BE2C (cell line): ENCODE measurements around the gene TTLL6.

Experiments
- DNase-seq: peaks from one replicate; pipeline ENCODE4 v3.0.0-alpha.2; 2020
- H3K27me3 ChIP-seq: fragments of 250-450 bp; sonication (Bioruptor Pico); 2 replicates; pipeline ENCODE4 v1.5.1; 2020; ENCODE audit warnings: mild to moderate bottlenecking
- H3K36me3 ChIP-seq: fragments of 250-450 bp; sonication (Bioruptor Pico); 2 replicates; pipeline ENCODE4 v1.5.1; 2020; ENCODE audit warnings: mild to moderate bottlenecking
- H3K4me1 ChIP-seq: fragments of 250-450 bp; sonication (Bioruptor Pico); 2 replicates; pipeline ENCODE4 v1.5.1; 2020
- H3K4me3 ChIP-seq: 2 replicates; pipeline ENCODE4 v1.5.1; 2011; ENCODE audit warnings: low read depth, low read length
- H3K9me3 ChIP-seq: fragments of 250-450 bp; sonication (Bioruptor Pico); 2 replicates; pipeline ENCODE4 v1.5.1; 2020
- CTCF ChIP-seq: IDR thresholded peaks from 2 replicates; pipeline ENCODE4 v1.5.1; 2012; ENCODE audit warnings: mild to moderate bottlenecking, low read depth, low read length

The TTLL6 gene

GRCh38 chr17:48738803-48739526, 78.1 kb downstream of the TTLL6 start:
- Histone ChIP-seq H3K36me3 (no peaks in the 10 kb centered on the region), H3K4me3 (no peak overlapping the region), H3K4me1 (no peaks in the 10 kb centered on the region), H3K9me3 (no peaks in the 10 kb centered on the region), H3K27me3 (peaks cover 97% of the 10 kb centered on the region)
- TF ChIP-seq CTCF, result no peak
- no peak for DNase-seq

- no peaks in the 10 kb centered on the region for H3K4me1 ChIP-seq
- no peaks in the 10 kb centered on the region for H3K9me3 ChIP-seq
- no peak overlapping the region for H3K4me3 ChIP-seq
- no peak for TF ChIP-seq CTCF
- no peaks in the 10 kb centered on the region for H3K36me3 ChIP-seq
- peaks cover 97% of the 10 kb centered on the region for H3K27me3 ChIP-seq
- no peak for DNase-seq
These were observed 78.6 kb downstream of the TTLL6 start for GRCh38 chr17:48738424-48738802.

- Histone ChIP-seq H3K36me3 (no peaks in the 10 kb centered on the region), H3K4me3 (no peak overlapping the region), H3K4me1 (no peaks in the 10 kb centered on the region), H3K27me3 (peaks cover 97% of the 10 kb centered on the region), H3K9me3 (no peaks in the 10 kb centered on the region)
- no peak for TF ChIP-seq CTCF
- DNase-seq, result no peak
These were observed 79.5 kb downstream of the TTLL6 start for GRCh38 chr17:48737330-48738043.

- Histone ChIP-seq H3K4me3 (no peak overlapping the region), H3K9me3 (no peaks in the 10 kb centered on the region), H3K4me1 (no peaks in the 10 kb centered on the region), H3K27me3 (peaks cover 95% of the 10 kb centered on the region), H3K36me3 (no peaks in the 10 kb centered on the region)
- no peak for DNase-seq
- no peak for TF ChIP-seq CTCF
These were observed 82.0 kb downstream of the TTLL6 start for GRCh38 chr17:48735062-48735351.

- Histone ChIP-seq H3K27me3 (peaks cover 96% of the 10 kb centered on the region), H3K4me1 (no peaks in the 10 kb centered on the region), H3K36me3 (no peaks in the 10 kb centered on the region), H3K4me3 (no peak overlapping the region), H3K9me3 (no peaks in the 10 kb centered on the region)
- no peak for TF ChIP-seq CTCF
- DNase-seq, result no peak
These were observed 82.5 kb downstream of the TTLL6 start for GRCh38 chr17:48734333-48735061.
